ENCODE measurements around the gene FAM135A. TPM values are rescaled to one million over a fixed set of nuclear protein-coding genes. Genes with fewer than 3 reads are reported as not detected.

FAM135A gene
- total RNA-seq, 1 experiment from 2014 or later = 11.2 TPM

- intact Hi-C loops (cut with micrococcal nuclease; ENCODE audit: unreplicated experiment) = loop anchor here (10.0 kb wide), 1 partner anchor 307 kb away; no protein-coding TSS in a partner anchor
- no TSS peak for BruUV-seq (replicated peaks)
- Histone ChIP-seq H3K9me3 (ENCODE audit: low read depth, low read length, poor library complexity, severe bottlenecking) (no peaks in the 10 kb centered on the region), H3K27me3 (replicated peaks; ENCODE audit: insufficient read depth, low read depth, low read length, poor library complexity) (no peaks in the 10 kb centered on the region), H3K27ac (ENCODE audit: low read depth, low read length, poor library complexity, severe bottlenecking) (no peak overlapping the region), H3K4me3 (ENCODE audit: low read depth, low read length, poor library complexity, severe bottlenecking) (no peak overlapping the region), H3K4me1 (ENCODE audit: insufficient read depth, low read length, poor library complexity, severe bottlenecking) (peaks cover 5% of the 10 kb centered on the region), H3K36me3 (ENCODE audit: insufficient read depth, low read length, poor library complexity, severe bottlenecking) (no peaks in the 10 kb centered on the region)
- CTCF ChIA-PET = no interaction called here
- TF ChIP-seq EZH2 (IDR thresholded peaks at IDR 0.05; ENCODE audit: borderline replicate concordance, low read depth, low read length, poor library complexity, severe bottlenecking) (no peak), CTCF (conservative IDR thresholded peaks at IDR 0.05; ENCODE audit: low read depth, low read length) (no peak)
- DNase-seq (ENCODE audit: low spot score) = no peak
- POLR2A ChIA-PET (ENCODE audit: low non-redundant PET) = no interaction called here
Observed at GRCh38 chr6:70377372-70377771, 35.9 kb upstream of the FAM135A start.

GRCh38 chr6:70379473-70380013 lies 33.8 kb upstream of the FAM135A start:
- Histone ChIP-seq H3K4me1 (ENCODE audit: insufficient read depth, low read length, poor library complexity, severe bottlenecking) (peaks cover 5% of the 10 kb centered on the region), H3K9me3 (ENCODE audit: low read depth, low read length, poor library complexity, severe bottlenecking) (no peaks in the 10 kb centered on the region), H3K27me3 (replicated peaks; ENCODE audit: insufficient read depth, low read depth, low read length, poor library complexity) (no peaks in the 10 kb centered on the region), H3K4me3 (ENCODE audit: low read depth, low read length, poor library complexity, severe bottlenecking) (no peak overlapping the region), H3K27ac (ENCODE audit: low read depth, low read length, poor library complexity, severe bottlenecking) (no peak overlapping the region), H3K36me3 (ENCODE audit: insufficient read depth, low read length, poor library complexity, severe bottlenecking) (no peaks in the 10 kb centered on the region)
- ChIA-PET POLR2A (ENCODE audit: low non-redundant PET) (no interaction called here), CTCF (no interaction called here)
- no TSS peak for BruUV-seq (replicated peaks)
- TF ChIP-seq EZH2 (IDR thresholded peaks at IDR 0.05; ENCODE audit: borderline replicate concordance, low read depth, low read length, poor library complexity, severe bottlenecking) (no peak), CTCF (conservative IDR thresholded peaks at IDR 0.05; ENCODE audit: low read depth, low read length) (no peak)
- intact Hi-C loops (cut with micrococcal nuclease; ENCODE audit: unreplicated experiment) = loop anchor here (10.0 kb wide), 1 partner anchor 305 kb away; no protein-coding TSS in a partner anchor
- no peak for DNase-seq (ENCODE audit: low spot score)

GRCh38 chr6:70380252-70380651 lies 33.1 kb upstream of the FAM135A start:
- Histone ChIP-seq H3K27ac (ENCODE audit: low read depth, low read length, poor library complexity, severe bottlenecking) (no peak overlapping the region), H3K4me1 (ENCODE audit: insufficient read depth, low read length, poor library complexity, severe bottlenecking) (peaks cover 5% of the 10 kb centered on the region), H3K4me3 (ENCODE audit: low read depth, low read length, poor library complexity, severe bottlenecking) (no peak overlapping the region), H3K9me3 (ENCODE audit: low read depth, low read length, poor library complexity, severe bottlenecking) (no peaks in the 10 kb centered on the region), H3K27me3 (replicated peaks; ENCODE audit: insufficient read depth, low read depth, low read length, poor library complexity) (no peaks in the 10 kb centered on the region), H3K36me3 (ENCODE audit: insufficient read depth, low read length, poor library complexity, severe bottlenecking) (no peaks in the 10 kb centered on the region)
- CTCF ChIA-PET = interaction anchor here (0.6 kb wide), 1 partner anchor 70 kb away, joined by 3 read pairs; no protein-coding TSS in a partner anchor
- intact Hi-C loops (cut with micrococcal nuclease; ENCODE audit: unreplicated experiment) = no loop called here
- no TSS peak for BruUV-seq (replicated peaks)
- TF ChIP-seq EZH2 (IDR thresholded peaks at IDR 0.05; ENCODE audit: borderline replicate concordance, low read depth, low read length, poor library complexity, severe bottlenecking) = no peak
- TF ChIP-seq CTCF (conservative IDR thresholded peaks at IDR 0.05; ENCODE audit: low read depth, low read length) = no peak
- POLR2A ChIA-PET (ENCODE audit: low non-redundant PET) = no interaction called here
- DNase-seq (ENCODE audit: low spot score) = no peak
